ENCODE results near the gene POMT2. TPM values are rescaled to one million over a fixed set of nuclear protein-coding genes. Genes with fewer than 3 reads are reported as not detected.
A peak's percentile ranks its signal among the peaks of the same experiment; 100 is the strongest.
"Not testable (repeated sequence)": the region's sequence is repeated elsewhere in the genome, so short reads cannot be mapped to it uniquely, and the experiment has no call there.

POMT2 gene
- 14.7 TPM for total RNA-seq
- long read RNA-seq, full-length matches to known transcripts, result 10 of 11 reads
- long read RNA-seq, partial matches to known transcripts, result 0 of 11 reads
- long read RNA-seq, other reads (novel, unspliced or antisense), result 1 of 11 reads

GRCh38 chr14:77320238-77320935 is at the start of gene POMT2:
POMT2 (minus strand) TSS chr14:77320883; CDS start chr14:77320681, 202 bp downstream.
- ATAC-seq (peak; percentile 85), DNase-seq (ENCODE audit: missing footprints) (peak; percentile 97)
- intact Hi-C loops (cut with DNase I), result loop anchor here (2.0 to 5.0 kb wide), 3 partner anchors 57 to 508 kb away; partner anchors contain the start of genes ANGEL1, SAMD15, TMED8 and VIPAS39

DNA sequence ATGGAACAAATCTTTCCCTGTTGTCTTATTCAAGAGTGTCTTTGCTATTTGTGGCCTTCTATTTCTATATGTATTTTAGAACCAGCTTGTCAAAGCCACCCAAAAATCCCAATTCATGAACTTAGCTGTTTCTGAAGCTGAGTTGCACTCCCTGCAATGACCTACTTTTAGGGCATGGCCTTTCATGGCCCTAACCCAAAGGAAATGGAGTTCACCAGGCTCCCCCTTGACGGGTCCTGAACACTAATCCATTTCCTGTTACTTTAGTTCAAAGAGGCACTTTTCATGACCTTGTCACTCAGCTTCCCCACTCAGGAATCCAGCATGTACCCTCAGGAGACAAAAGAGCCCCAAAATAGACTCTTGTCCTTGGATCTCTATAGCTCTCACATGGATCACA is 48.6 kb upstream of the POMT2 start:
- DNase-seq (ENCODE audit: missing footprints) (no peak), ATAC-seq (no peak)
- intact Hi-C loops (cut with DNase I), result no loop called here

DNA sequence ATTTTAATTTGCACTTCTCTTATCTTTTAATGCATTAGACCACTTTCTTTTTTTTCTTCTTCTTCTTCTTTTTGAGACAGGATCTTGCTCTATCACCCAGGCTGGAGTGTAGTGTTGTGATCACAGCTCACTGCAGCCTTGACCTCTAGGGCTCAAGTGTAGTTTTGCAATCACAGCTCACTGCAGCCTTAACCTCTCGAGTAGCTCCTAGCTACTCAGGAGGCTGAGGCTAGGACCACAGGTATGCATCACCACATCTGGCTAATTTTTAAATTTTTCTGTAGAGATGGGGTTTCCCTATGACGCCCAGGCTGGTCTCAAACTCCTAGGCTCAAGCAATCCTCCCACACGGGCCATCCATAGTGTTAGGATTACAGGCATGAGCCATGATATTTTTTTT is 43.5 kb upstream of the POMT2 start:
- DNase-seq (ENCODE audit: missing footprints), result no peak
- intact Hi-C loops (cut with DNase I), result no loop called here
- no peak for ATAC-seq

- no peak for DNase-seq (ENCODE audit: missing footprints)
- ATAC-seq, result no peak
- intact Hi-C loops (cut with DNase I), result no loop called here
These were observed 38.9 kb upstream of the POMT2 start for GRCh38 chr14:77359626-77360025.

GRCh38 chr14:77356899-77357298 is 36.2 kb upstream of the POMT2 start:
- DNase-seq (ENCODE audit: missing footprints) (no peak), ATAC-seq (no peak)
- intact Hi-C loops (cut with DNase I), result no loop called here

DNA sequence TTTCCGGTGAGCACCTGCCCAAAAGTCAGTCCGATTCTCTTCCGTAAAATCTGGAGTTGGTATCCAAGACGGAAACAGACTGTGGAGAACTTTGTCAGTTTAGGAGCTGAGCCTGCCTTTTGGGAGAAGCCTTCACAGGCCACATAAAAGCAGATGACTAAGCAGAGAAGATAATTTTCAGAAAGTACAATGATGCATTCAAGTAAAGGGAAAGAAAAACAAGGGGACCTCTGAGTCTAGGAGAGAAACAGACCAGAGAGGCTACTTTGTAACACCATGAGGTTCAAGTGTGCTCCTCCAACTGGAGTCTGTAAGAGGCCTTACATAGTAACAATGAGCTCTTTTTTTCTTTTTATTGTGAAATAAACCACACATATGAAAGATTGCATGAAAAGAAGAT is 35.1 kb upstream of the POMT2 start:
- ATAC-seq (no peak), DNase-seq (ENCODE audit: missing footprints) (no peak)
- intact Hi-C loops (cut with DNase I), result no loop called here

DNA sequence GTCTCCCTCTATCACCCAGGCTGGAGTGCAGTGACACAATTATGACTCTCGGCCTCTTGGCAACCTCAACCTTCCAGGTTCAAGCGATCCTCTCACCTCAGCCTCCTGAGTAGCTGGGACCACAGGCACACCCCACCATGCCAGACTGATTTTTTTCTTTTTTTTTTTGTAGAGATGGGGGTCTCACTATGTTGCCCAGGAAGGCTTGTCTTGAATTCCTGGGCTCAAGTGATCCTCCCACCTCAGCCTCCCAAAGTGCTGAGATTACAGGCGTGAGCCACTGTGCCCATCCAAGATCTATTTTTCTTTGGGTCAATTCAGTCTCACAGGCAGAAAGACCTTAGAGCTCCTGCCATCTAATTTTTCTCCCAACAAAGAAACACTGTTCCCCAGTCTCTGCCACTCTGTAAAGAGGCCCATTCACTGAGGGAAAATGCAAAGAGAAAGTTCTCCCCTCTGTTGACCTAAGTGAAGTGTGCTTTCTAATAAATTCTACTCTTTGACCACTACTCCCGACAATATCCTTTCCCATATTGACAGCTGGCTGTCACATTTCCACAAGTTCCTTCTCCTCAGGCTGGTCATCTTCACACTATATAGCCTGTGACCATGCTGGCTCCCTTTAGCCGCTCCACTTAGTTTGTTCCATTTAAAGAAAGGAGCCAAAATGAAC is 32.9 kb upstream of the POMT2 start:
- intact Hi-C loops (cut with DNase I), result no loop called here
- no peak for ATAC-seq

GRCh38 chr14:77347751-77348150 is 27.1 kb upstream of the POMT2 start:
- DNase-seq (ENCODE audit: missing footprints), result no peak
- intact Hi-C loops (cut with DNase I), result no loop called here
- ATAC-seq, result no peak

More for the DNA sequence above, 32.9 kb upstream of the POMT2 start:
- no peak for DNase-seq (ENCODE audit: missing footprints)

- intact Hi-C loops (cut with DNase I), result no loop called here
- no peak for DNase-seq (ENCODE audit: missing footprints)
- no peak for ATAC-seq
These were observed 25.8 kb upstream of the POMT2 start for GRCh38 chr14:77346495-77346894.

- DNase-seq (ENCODE audit: missing footprints) (no peak), ATAC-seq (no peak)
- intact Hi-C loops (cut with DNase I), result no loop called here
These were observed 23.8 kb upstream of the POMT2 start for GRCh38 chr14:77344377-77344996.

DNA sequence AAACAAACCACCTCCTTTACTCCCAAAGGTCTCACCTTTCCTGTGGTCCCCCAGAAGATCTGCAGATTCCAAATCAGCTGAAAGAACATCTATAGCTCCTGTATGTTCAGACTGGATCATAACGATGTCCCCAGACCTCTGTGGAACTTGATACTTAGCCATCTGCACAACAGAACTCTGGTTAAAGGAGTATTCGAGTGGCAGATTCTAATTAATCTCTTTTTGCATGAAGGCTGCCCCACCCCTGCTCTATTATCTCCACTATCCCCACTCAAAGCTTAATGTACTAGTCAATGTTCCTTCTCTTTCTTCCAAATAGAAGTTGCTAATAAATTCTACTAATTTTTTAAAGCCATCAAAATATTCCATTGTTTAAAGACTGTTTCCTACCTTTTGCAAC is 23.0 kb upstream of the POMT2 start:
- ATAC-seq (no peak), DNase-seq (ENCODE audit: missing footprints) (no peak)
- intact Hi-C loops (cut with DNase I), result no loop called here

DNA sequence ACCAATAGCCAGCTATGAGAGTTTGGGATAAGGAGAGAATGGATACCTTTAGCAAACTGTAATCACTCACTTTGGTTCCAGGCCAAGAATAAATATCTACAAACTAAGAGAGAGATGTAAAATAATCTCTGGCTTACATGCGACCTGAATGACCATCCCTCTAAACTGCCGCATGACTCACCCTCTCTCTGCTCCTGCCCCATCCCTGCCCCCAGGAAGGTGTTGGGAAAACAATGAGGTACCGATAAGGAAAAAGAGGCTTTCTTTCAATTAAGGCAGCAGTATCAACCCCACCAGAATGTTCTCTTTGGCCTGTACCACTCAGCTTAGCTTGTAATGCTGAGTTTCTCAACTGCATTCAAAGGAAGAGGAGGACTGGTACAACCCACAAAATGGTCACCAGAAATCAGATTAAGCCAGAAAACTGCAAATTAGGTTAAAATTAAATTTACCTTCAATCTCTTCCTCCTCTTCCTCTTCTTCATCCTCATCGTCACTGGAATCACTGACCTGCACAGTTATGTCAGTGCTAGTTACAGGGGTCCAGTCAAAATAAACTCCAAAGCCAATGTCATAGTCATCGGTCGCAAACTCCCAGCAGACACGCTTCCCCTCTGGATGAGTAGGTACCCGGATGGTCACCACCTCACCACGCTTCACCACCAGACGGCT is 22.2 kb upstream of the POMT2 start:
- DNase-seq (ENCODE audit: missing footprints) (no peak), ATAC-seq (no peak)
- intact Hi-C loops (cut with DNase I), result no loop called here

DNA sequence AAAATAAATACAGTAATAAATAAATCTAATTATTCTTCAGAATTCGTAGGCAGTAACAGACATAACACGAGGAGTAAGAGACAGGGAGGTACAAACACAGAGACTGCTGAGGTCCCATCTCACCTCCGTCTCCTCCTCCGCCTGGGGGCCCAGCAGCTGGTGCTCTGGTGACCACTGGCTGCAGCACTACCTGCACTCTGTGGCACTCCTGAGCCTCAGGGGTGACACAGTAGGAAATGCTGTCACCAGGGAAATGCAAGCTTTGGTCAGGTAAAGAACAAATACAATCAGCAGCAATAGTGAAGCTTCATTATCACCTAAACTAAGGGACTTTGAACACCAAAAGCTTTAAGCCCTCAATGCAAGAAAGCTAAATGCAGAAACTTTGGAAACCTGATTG is 19.7 kb upstream of the POMT2 start:
- intact Hi-C loops (cut with DNase I), result no loop called here
- no peak for DNase-seq (ENCODE audit: missing footprints)
- ATAC-seq, result no peak

- DNase-seq (ENCODE audit: missing footprints) (no peak), ATAC-seq (no peak)
- intact Hi-C loops (cut with DNase I), result no loop called here
These were observed 18.7 kb upstream of the POMT2 start for GRCh38 chr14:77339407-77339806.

GRCh38 chr14:77338302-77338701 is 17.6 kb upstream of the POMT2 start:
- no peak for DNase-seq (ENCODE audit: missing footprints)
- intact Hi-C loops (cut with DNase I), result no loop called here
- no peak for ATAC-seq

- DNase-seq (ENCODE audit: missing footprints), result no peak
- no peak for ATAC-seq
- intact Hi-C loops (cut with DNase I), result no loop called here
These were observed 17.2 kb upstream of the POMT2 start for GRCh38 chr14:77337880-77338279.

DNA sequence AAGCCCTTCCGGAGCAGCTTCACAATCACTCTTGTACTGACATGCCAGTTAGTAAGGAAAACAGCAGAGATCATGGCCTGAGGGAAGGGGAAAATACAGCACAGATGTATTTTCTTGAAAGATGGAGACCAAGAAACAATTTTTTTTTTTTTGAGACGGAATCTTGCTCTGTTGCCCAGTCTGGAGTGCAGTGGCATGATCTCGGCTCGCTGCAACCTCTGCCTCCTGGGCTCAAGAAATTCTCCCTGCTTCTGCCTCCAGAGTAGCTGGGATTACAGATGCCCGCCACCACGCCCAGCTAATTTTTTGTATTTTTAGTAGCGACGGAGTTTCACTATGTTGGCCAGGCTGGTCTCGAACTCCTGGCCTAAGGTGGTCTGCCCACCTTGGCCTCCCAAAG is 16.6 kb upstream of the POMT2 start:
- intact Hi-C loops (cut with DNase I); ATAC-seq: not testable (repeated sequence)

DNA sequence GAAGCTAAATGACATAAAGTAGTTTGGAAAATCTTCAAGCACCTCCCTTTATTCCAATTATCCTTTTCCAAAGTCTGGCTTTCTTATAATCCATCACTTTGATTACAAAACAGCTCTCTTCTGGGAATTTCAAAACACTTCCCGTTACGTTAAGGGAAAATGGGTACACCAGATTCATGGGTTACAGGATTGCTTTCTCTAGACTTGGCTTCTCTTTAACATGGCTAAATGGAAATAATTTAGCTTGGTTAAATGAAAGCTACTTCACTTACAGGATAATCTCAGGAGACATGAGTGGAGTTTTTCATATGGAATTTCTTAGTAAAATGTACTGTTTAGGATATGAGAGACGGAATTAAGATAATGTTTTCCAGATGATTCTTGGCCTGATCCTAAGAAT is 14.9 kb upstream of the POMT2 start:
- ATAC-seq (no peak), DNase-seq (ENCODE audit: missing footprints) (no peak)
- intact Hi-C loops (cut with DNase I), result no loop called here

More for the DNA sequence above, 16.6 kb upstream of the POMT2 start:
- DNase-seq (ENCODE audit: missing footprints), result not testable (repeated sequence)

- intact Hi-C loops (cut with DNase I), result no loop called here
- no peak for DNase-seq (ENCODE audit: missing footprints)
- no peak for ATAC-seq
These were observed 9.2 kb upstream of the POMT2 start for GRCh38 chr14:77329872-77330271.
